WTC11 (cell line): ENCODE data around the gene IRS2. TPM values are rescaled to one million over a fixed set of nuclear protein-coding genes. Genes with fewer than 3 reads are reported as not detected.
A peak's percentile ranks its signal among the peaks of the same experiment; 100 is the strongest.

ENCODE experiments used
- ATAC-seq: fragments of 200-7000 bp; cut with Tn5 transposase; 2 replicates; pipeline ENCODE4 v1.10.0; 2021; ENCODE audit warnings: mild to moderate bottlenecking, moderate library complexity
- CTCF ChIA-PET: fragments of 300-600 bp; sonication (Branson Sonifier 250); formaldehyde crosslinking; loops from one replicate; lab custom pipeline; 2021; ENCODE audit warnings: antibody characterized with exemption; lab: Charles Lee
- POLR2A ChIA-PET: fragments of 350-600 bp; sonication (Branson Sonifier 250); formaldehyde crosslinking; loops from one replicate; lab custom pipeline; 2021; ENCODE audit warnings: antibody characterized with exemption; lab: Charles Lee
- DNase-seq: peaks from one replicate; pipeline ENCODE4 v3.0.0; 2021; ENCODE audit warnings: low spot score
- H3K27ac Mint-ChIP-seq: 2 replicates; pipeline ENCODE4 v1.8.0; 2021; ENCODE audit warnings: mixed read lengths
- H3K27me3 Mint-ChIP-seq: 2 replicates; pipeline ENCODE4 v1.8.0; 2021; ENCODE audit warnings: low read depth, mild to moderate bottlenecking, moderate library complexity, mixed read lengths
- H3K36me3 Mint-ChIP-seq: 2 replicates; pipeline ENCODE4 v1.8.0; 2021; ENCODE audit warnings: mixed read lengths
- H3K4me1 Mint-ChIP-seq: 2 replicates; pipeline ENCODE4 v1.8.0; 2022; ENCODE audit warnings: mixed read lengths
- H3K4me3 Mint-ChIP-seq: 2 replicates; pipeline ENCODE4 v1.8.0; 2021; ENCODE audit warnings: mild to moderate bottlenecking, moderate library complexity, mixed read lengths
- H3K9me3 Mint-ChIP-seq: 2 replicates; pipeline ENCODE4 v1.8.0; 2021; ENCODE audit warnings: mixed read lengths
- ARID4B ChIP-seq: sonication (generic); formaldehyde crosslinking; IDR thresholded peaks from 2 replicates; pipeline ENCODE4 v1.8.0; 2023; ENCODE audit warnings: missing genetic modification reagents, mild to moderate bottlenecking, borderline replicate concordance
- ATF6 ChIP-seq: sonication (generic); formaldehyde crosslinking; IDR thresholded peaks from 2 replicates; pipeline ENCODE4 v1.8.1; 2023; ENCODE audit warnings: mild to moderate bottlenecking, missing genetic modification reagents
- CREM ChIP-seq: sonication (generic); formaldehyde crosslinking; IDR thresholded peaks from 2 replicates; pipeline ENCODE4 v1.8.1; 2022; ENCODE audit warnings: mild to moderate bottlenecking, missing genetic modification reagents, moderate library complexity
- CTCF ChIP-seq: fragments of 200-600 bp; IDR thresholded peaks from 2 replicates; pipeline ENCODE4 v1.8.0; 2022; ENCODE audit warnings: antibody characterized with exemption
- E2F1 ChIP-seq: sonication (generic); formaldehyde crosslinking; IDR thresholded peaks from 2 replicates; pipeline ENCODE4 v1.8.0; 2022; ENCODE audit warnings: mild to moderate bottlenecking, missing genetic modification reagents
- ELF4 ChIP-seq: sonication (generic); formaldehyde crosslinking; IDR thresholded peaks from 2 replicates; pipeline ENCODE4 v1.8.1; 2022; ENCODE audit warnings: low read depth, mild to moderate bottlenecking, moderate library complexity, missing genetic modification reagents
- EMX1 ChIP-seq: fragments of 250-450 bp; sonication (Bioruptor Pico); IDR thresholded peaks from 2 replicates; pipeline ENCODE4 v1.8.0; 2021; ENCODE audit warnings: mild to moderate bottlenecking
- ESRRA ChIP-seq: sonication (generic); formaldehyde crosslinking; IDR thresholded peaks from 2 replicates; pipeline ENCODE4 v1.8.1; 2022; ENCODE audit warnings: mild to moderate bottlenecking, missing genetic modification reagents, borderline replicate concordance
- GABPB1 ChIP-seq: sonication (generic); formaldehyde crosslinking; IDR thresholded peaks from 2 replicates; pipeline ENCODE4 v1.8.1; 2023; ENCODE audit warnings: mild to moderate bottlenecking, missing genetic modification reagents
- IRF1 ChIP-seq: sonication (generic); formaldehyde crosslinking; IDR thresholded peaks from 2 replicates; pipeline ENCODE4 v1.8.0; 2023; ENCODE audit warnings: missing genetic modification reagents
- MAX ChIP-seq: sonication (generic); formaldehyde crosslinking; IDR thresholded peaks from 2 replicates; pipeline ENCODE4 v1.8.0; 2022; ENCODE audit warnings: mild to moderate bottlenecking, missing genetic modification reagents
- NFYB ChIP-seq: sonication (generic); formaldehyde crosslinking; conservative IDR thresholded peaks from 2 replicates; pipeline ENCODE4 v1.8.0; 2022; ENCODE audit warnings: low read depth, missing genetic modification reagents
- SMAD3 ChIP-seq: sonication (generic); formaldehyde crosslinking; IDR thresholded peaks from 2 replicates; pipeline ENCODE4 v1.8.0; 2022; ENCODE audit warnings: missing genetic modification reagents, mild to moderate bottlenecking, borderline replicate concordance
- SMAD4 ChIP-seq: sonication (generic); formaldehyde crosslinking; IDR thresholded peaks from 2 replicates; pipeline ENCODE4 v1.8.0; 2022; ENCODE audit warnings: mild to moderate bottlenecking, missing genetic modification reagents
- SOX15 ChIP-seq: fragments of 250-450 bp; sonication (Bioruptor Pico); IDR thresholded peaks from 2 replicates; pipeline ENCODE4 v1.9.0; 2021; ENCODE audit warnings: mild to moderate bottlenecking
- SP1 ChIP-seq: sonication (generic); formaldehyde crosslinking; conservative IDR thresholded peaks from 2 replicates; pipeline ENCODE4 v1.8.1; 2022; ENCODE audit warnings: missing genetic modification reagents
- TCF7 ChIP-seq: sonication (generic); formaldehyde crosslinking; IDR thresholded peaks from 2 replicates; pipeline ENCODE4 v1.8.0; 2022; ENCODE audit warnings: mild to moderate bottlenecking, low read depth, missing genetic modification reagents, moderate library complexity
- ZNF423 ChIP-seq: fragments of 250-450 bp; sonication (Bioruptor Pico); IDR thresholded peaks from 2 replicates; pipeline ENCODE4 v2.1.2; 2022; ENCODE audit warnings: mild to moderate bottlenecking, moderate library complexity
- ZNF532 ChIP-seq: fragments of 250-450 bp; sonication (Bioruptor Pico); IDR thresholded peaks from 2 replicates; pipeline ENCODE4 v1.9.0; 2021; ENCODE audit warnings: mild to moderate bottlenecking, borderline replicate concordance
- ZNF671 ChIP-seq: fragments of 250-450 bp; sonication (Bioruptor Pico); IDR thresholded peaks from 2 replicates; pipeline ENCODE4 v1.8.0; 2021; ENCODE audit warnings: mild to moderate bottlenecking
- total RNA-seq: library from RNA; stranded (reverse); gene quantifications from 3 replicates; pipeline ENCODE4 v1.2.3, GENCODE V29; 2021

IRS2 gene
- total RNA-seq, 1 experiment from 2014 or later: 20.5 TPM

GRCh38 chr13:109764470-109765291 is 21.7 kb downstream of the IRS2 start:
- Mint-ChIP-seq H3K27ac (peak overlapping the region; percentile 61; the same call in 1 of the 2 replicates), H3K9me3 (no peaks in the 10 kb centered on the region), H3K4me1 (peaks cover 67% of the 10 kb centered on the region), H3K4me3 (no peak overlapping the region), H3K27me3 (no peaks in the 10 kb centered on the region), H3K36me3 (peaks cover 3% of the 10 kb centered on the region; the same call in 1 of the 2 replicates)
- ATAC-seq (peak; percentile 71), DNase-seq (no peak)
- POLR2A ChIA-PET: no interaction called here
- TF ChIP-seq NFYB (CRISPR knock-in tag) (no peak), IRF1 (CRISPR knock-in tag) (no peak), SOX15 (CRISPR knock-in tag) (no peak), MAX (CRISPR knock-in tag) (no peak), ELF4 (no peak), ZNF423 (CRISPR knock-in tag) (no peak), E2F1 (CRISPR knock-in tag) (no peak), ESRRA (CRISPR knock-in tag) (no peak), SP1 (CRISPR knock-in tag) (no peak), ARID4B (CRISPR knock-in tag) (no peak), CREM (CRISPR knock-in tag) (no peak), GABPB1 (no peak), ATF6 (CRISPR knock-in tag) (no peak), EMX1 (CRISPR knock-in tag) (no peak), SMAD3 (no peak), TCF7 (CRISPR knock-in tag) (no peak), ZNF671 (no peak), SMAD4 (no peak)
- CTCF ChIA-PET: no interaction called here

GRCh38 chr13:109764045-109764444 is 22.3 kb downstream of the IRS2 start:
- no peaks in the 10 kb centered on the region; the same call in 1 of the 2 replicates for H3K36me3 Mint-ChIP-seq
- H3K9me3 Mint-ChIP-seq: no peaks in the 10 kb centered on the region
- ATAC-seq (peak; percentile 22), DNase-seq (no peak)
- ChIA-PET POLR2A (no interaction called here), CTCF (no interaction called here)
- H3K27ac Mint-ChIP-seq: no peak overlapping the region
- H3K27me3 Mint-ChIP-seq: no peaks in the 10 kb centered on the region
- peaks cover 62% of the 10 kb centered on the region for H3K4me1 Mint-ChIP-seq
- H3K4me3 Mint-ChIP-seq: no peak overlapping the region
- TF ChIP-seq CTCF: no peak
- no peak for TF ChIP-seq ZNF532 (CRISPR knock-in tag)
